Diencephalon (tissue), 1 donor: Measurements from ENCODE around the gene ZNF677. TPM values are rescaled to one million over a fixed set of nuclear protein-coding genes. Genes with fewer than 3 reads are reported as not detected.

Source experiments
- total RNA-seq: library from RNA; depleted of rRNA; stranded (reverse); fragments of >200 nt; gene quantifications from one replicate; pipeline ENCODE4 v1.2.3, GENCODE V29; 2014

ZNF677 gene
- total RNA-seq: 40.8 TPM

GRCh38 chr19:53254411-53255341, at the start of gene ZNF677:
Gene ZNF677, minus strand, starts transcription at chr19:53254873. Its CDS starts 3,323 bp downstream, at chr19:53251550.

GRCh38 chr19:53267623-53268022, 12.9 kb upstream of the ZNF677 start, which contains the start of gene VN1R4:
Gene VN1R4, minus strand, starts transcription at chr19:53267723. Its CDS starts 58 bp downstream, at chr19:53267665.

GRCh38 chr19:53257715-53258342, 3.2 kb upstream of the ZNF677 start, which contains the start of gene VN1R2:
Gene VN1R2, plus strand, starts transcription at chr19:53258292. Its CDS starts 84 bp downstream, at chr19:53258376.

GRCh38 chr19:53192771-53193534, 61.7 kb downstream of the ZNF677 start, which contains the start of gene ZNF665:
Gene ZNF665, minus strand, starts transcription at chr19:53193358. Its CDS starts 10,460 bp downstream, at chr19:53182898.

Other genes starting within 250 kb of the ZNF677 start
- gene ERVV-1, start 241.0 kb downstream of the ZNF677 start, total RNA-seq: not detected
- gene ERVV-2, start 210.1 kb downstream of the ZNF677 start, total RNA-seq: not detected
- gene ZNF160, start 151.5 kb downstream of the ZNF677 start, total RNA-seq: 33.0 TPM
- 31.8 TPM for gene ZNF415, start 122.0 kb downstream of the ZNF677 start, total RNA-seq
- gene ZNF347, start 95.8 kb downstream of the ZNF677 start, total RNA-seq: 21.0 TPM
- 5.5 TPM for gene ZNF665, start 61.5 kb downstream of the ZNF677 start, total RNA-seq
- gene VN1R2, start 3.4 kb upstream of the ZNF677 start, total RNA-seq: not detected
- gene VN1R4, start 12.8 kb upstream of the ZNF677 start, total RNA-seq: not detected
- 15.7 TPM for gene ZNF845, start 78.9 kb upstream of the ZNF677 start, total RNA-seq
- gene ZNF525, start 110.8 kb upstream of the ZNF677 start, total RNA-seq: 20.5 TPM
- gene ZNF765, start 140.3 kb upstream of the ZNF677 start, total RNA-seq: 27.0 TPM
- gene ZNF761, start 177.1 kb upstream of the ZNF677 start, total RNA-seq: 12.9 TPM
- gene ZNF813, start 212.9 kb upstream of the ZNF677 start, total RNA-seq: 5.5 TPM